B cell (primary cell): ENCODE data around the gene SLC38A10. TPM values are rescaled to one million over a fixed set of nuclear protein-coding genes. Genes with fewer than 3 reads are reported as not detected.
A peak's percentile ranks its signal among the peaks of the same experiment; 100 is the strongest.

Source experiments
- ATAC-seq: fragments of 200-7000 bp; cut with Tn5 transposase; one replicate; pipeline ENCODE4 v1.10.0; 2021; ENCODE audit warnings: low read depth, mild to moderate bottlenecking, moderate number of reproducible peaks, moderate library complexity
- CTCF ChIA-PET: fragments of 350-600 bp; sonication (Branson Sonifier 250); formaldehyde crosslinking; loops from one replicate; lab custom pipeline; 2021; ENCODE audit warnings: antibody characterized with exemption, inconsistent platforms; lab: Charles Lee
- POLR2A ChIA-PET: fragments of 350-600 bp; sonication (Branson Sonifier 250); formaldehyde crosslinking; loops from one replicate; lab custom pipeline; 2021; ENCODE audit warnings: antibody characterized with exemption; lab: Charles Lee
- DNase-seq: peaks from one replicate; pipeline ENCODE4 v3.0.0; 2013
- H2AFZ ChIP-seq: 2 replicates; pipeline ENCODE4 v1.6.1; 2012; ENCODE audit warnings: mild to moderate bottlenecking, low read depth, low read length; ENCODE audit not compliant: insufficient read depth, poor library complexity, severe bottlenecking
- H3K27ac ChIP-seq, 2 donors: 1 replicate in 1 of 2; 2 replicates in 1 of 2; pipeline ENCODE4 v1.5.1; 2012 to 2013; ENCODE audit warnings: low read length in 2 of 2, mild to moderate bottlenecking in 2 of 2, moderate library complexity in 1 of 2
- H3K27me3 ChIP-seq, 4 experiments: fragments of 200-600 bp in 1 of 4; sonication (generic) in 1 of 4; replicated peaks in 1 of 4; 1 replicate in 2 of 4; 2 replicates in 2 of 4; pipeline versions ENCODE4 v1.6.1 to v1.7.0; 2013 to 2016; ENCODE audit warnings: low read length in 3 of 4, mild to moderate bottlenecking in 2 of 4, mixed read lengths in 1 of 4, moderate library complexity in 1 of 4; ENCODE audit not compliant: insufficient read depth in 4 of 4, control insufficient read depth in 3 of 4; ENCODE audit errors: control extremely low read depth in 1 of 4
- H3K36me3 ChIP-seq, 2 experiments: replicated peaks in 1 of 2; 1 replicate in 1 of 2; 2 replicates in 1 of 2; pipeline versions ENCODE4 v1.6.1 to v1.7.1; 2013; ENCODE audit warnings: low read length in 1 of 2; ENCODE audit not compliant: insufficient read depth in 2 of 2, control insufficient read depth in 1 of 2; ENCODE audit errors: control extremely low read depth in 1 of 2, extremely low read depth in 1 of 2
- H3K4me1 ChIP-seq, 2 donors: fragments of 200-600 bp in 1 of 2; sonication (generic) in 1 of 2; 1 replicate in 1 of 2; 2 replicates in 1 of 2; pipeline versions ENCODE4 v1.5.1 to v1.6.1; 2013 to 2017; ENCODE audit warnings: low read length in 2 of 2; ENCODE audit not compliant: control insufficient read depth in 2 of 2, insufficient read depth in 2 of 2
- H3K4me2 ChIP-seq: replicated peaks from 2 replicates; pipeline ENCODE3; 2012; ENCODE audit warnings: mild to moderate bottlenecking, low read depth, low read length; ENCODE audit not compliant: poor library complexity, severe bottlenecking
- H3K4me3 ChIP-seq, 5 experiments: fragments of 200-600 bp in 1 of 5; sonication (generic) in 1 of 5; 1 replicate in 3 of 5; 2 replicates in 2 of 5; pipeline versions ENCODE4 v1.5.1 to v1.7.0; 2011 to 2016; ENCODE audit warnings: low read length in 4 of 5, mild to moderate bottlenecking in 4 of 5, low read depth in 2 of 5, control low read depth in 1 of 5, moderate library complexity in 1 of 5; ENCODE audit not compliant: insufficient read depth in 1 of 5; ENCODE audit errors: control extremely low read depth in 1 of 5, extremely low read depth in 1 of 5
- H3K79me2 ChIP-seq: fragments of 200-600 bp; sonication (generic); one replicate; pipeline ENCODE4 v1.6.0; 2016; ENCODE audit warnings: low read length; ENCODE audit not compliant: control insufficient read depth, insufficient read depth
- H3K9ac ChIP-seq: fragments of 200-600 bp; sonication (generic); 2 replicates; pipeline ENCODE4 v1.6.1; 2017; ENCODE audit warnings: mild to moderate bottlenecking, low read length, moderate library complexity
- H3K9me3 ChIP-seq, 3 donors: one replicate each; pipeline versions ENCODE4 v1.6.1 to v1.7.1; 2013; ENCODE audit warnings: low read length in 2 of 3; ENCODE audit not compliant: control insufficient read depth in 2 of 3, insufficient read depth in 1 of 3; ENCODE audit errors: control extremely low read depth in 1 of 3
- H4K20me1 ChIP-seq: 2 replicates; pipeline ENCODE4 v1.6.0; 2012; ENCODE audit warnings: mild to moderate bottlenecking, low read length; ENCODE audit not compliant: insufficient read depth, control insufficient read depth, poor library complexity, severe bottlenecking
- H3K27ac Mint-ChIP-seq: one replicate; pipeline ENCODE4 v1.8.0; 2021; ENCODE audit warnings: mixed read lengths
- H3K27me3 Mint-ChIP-seq: one replicate; pipeline ENCODE4 v1.8.0; 2021; ENCODE audit warnings: mixed read lengths
- H3K4me1 Mint-ChIP-seq: one replicate; pipeline ENCODE4 v1.8.0; 2021; ENCODE audit warnings: mixed read lengths
- H3K4me3 Mint-ChIP-seq: one replicate; pipeline ENCODE4 v1.8.0; 2021; ENCODE audit warnings: mixed read lengths
- H3K9me3 Mint-ChIP-seq: one replicate; pipeline ENCODE4 v1.8.0; 2022; ENCODE audit warnings: mixed read lengths; ENCODE audit not compliant: insufficient read depth
- EZH2 ChIP-seq: IDR thresholded peaks from 2 replicates; pipeline ENCODE4 v1.6.1; 2012; ENCODE audit warnings: borderline replicate concordance, low read depth, mild to moderate bottlenecking, moderate library complexity, low read length; ENCODE audit not compliant: insufficient read depth, poor library complexity, severe bottlenecking
- whole genome bisulfite sequencing: methylation state at CpG from one replicate; pipeline ENCODE4 v1.1.5; 2013; ENCODE audit warnings: missing lambda C conversion rate; ENCODE audit not compliant: insufficient coverage; 5-methylcytosine and 5-hydroxymethylcytosine counted together
- intact Hi-C: fragments of 100-400 bp; cut with micrococcal nuclease; formaldehyde crosslinking; loops from one replicate; pipeline ENCODE4 v1.10.0; 2022
- polyA plus RNA-seq: library from polyadenylated mRNA; depleted of rRNA; stranded (reverse); fragments of >200 nt; gene quantifications from 2 replicates; pipeline ENCODE4 v1.2.3, GENCODE V29; 2012
- total RNA-seq, 2 donors: library from RNA; stranded (reverse); fragments of 120-200 nt in 1 of 2; gene quantifications; 1 replicate in 1 of 2; 2 replicates in 1 of 2; pipeline versions ENCODE4 v1.2.3 to v1.2.4, GENCODE V29; 2013 to 2022
- TF ChIP-seq, protein P1 (sequence below): fragments of 200-600 bp; IDR thresholded peaks from one replicate; pipeline ENCODE4 v1.8.0; 2022; ENCODE audit warnings: antibody characterized with exemption, mild to moderate bottlenecking

Gene SLC38A10
- total and polyA plus RNA-seq, 2 donors (not counting 1 experiment from before 2014, with no cell fraction given), result 76.1 to 104 TPM

DNA sequence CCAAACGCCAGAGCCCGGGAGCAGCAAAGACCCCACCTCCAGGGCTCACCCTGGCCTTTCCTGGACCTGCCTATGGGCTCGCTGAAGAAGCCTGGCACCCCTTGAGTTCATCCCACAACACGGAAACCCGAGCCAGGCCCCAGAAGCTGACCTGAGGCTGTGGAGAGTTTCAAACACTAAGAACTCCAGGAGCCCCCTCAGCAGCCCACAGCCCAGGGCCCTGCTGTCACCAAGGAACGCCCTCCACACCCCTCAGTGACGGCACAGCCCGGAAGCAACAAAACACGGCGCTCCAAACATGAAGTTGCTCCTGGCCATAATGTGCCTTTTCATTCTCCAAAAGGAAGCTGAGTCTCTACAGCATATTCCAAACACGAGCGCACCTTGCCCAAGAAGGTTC, 9.2 kb downstream of the SLC38A10 start:
- Histone ChIP-seq H3K9ac (peak overlapping the region; percentile 70), H3K4me1 (peaks cover 16 to 23% of the 10 kb centered on the region in 2 donors), H3K27ac (peak overlapping the region; percentile 11 to 71), H4K20me1 (peaks cover 67% of the 10 kb centered on the region), H3K4me2 (peak overlapping the region; percentile 88), H3K9me3 (no peaks in the 10 kb centered on the region), H3K4me3 (peak overlapping the region; percentile 44 to 73 (median 68)), H2AFZ (peak overlapping the region; percentile 90), H3K36me3 (peaks cover 0 to 46% of the 10 kb centered on the region in 2 experiments), H3K27me3 (no peaks in the 10 kb centered on the region), H3K79me2 (peaks cover 95% of the 10 kb centered on the region)
- ATAC-seq (no peak), DNase-seq (no peak)
- Mint-ChIP-seq H3K9me3 (no peaks in the 10 kb centered on the region), H3K4me1 (peaks cover 32% of the 10 kb centered on the region), H3K27me3 (no peaks in the 10 kb centered on the region), H3K4me3 (peak overlapping the region; percentile 88), H3K27ac (peak overlapping the region; percentile 85)
- intact Hi-C loops, result no loop called here
- WGBS, result 55% methylated on average over 12 of the region's 12 CpGs
- POLR2A ChIA-PET, result no interaction called here
- CTCF ChIA-PET, result no interaction called here
- no peak for TF ChIP-seq EZH2
- TF ChIP-seq, protein P1, sequence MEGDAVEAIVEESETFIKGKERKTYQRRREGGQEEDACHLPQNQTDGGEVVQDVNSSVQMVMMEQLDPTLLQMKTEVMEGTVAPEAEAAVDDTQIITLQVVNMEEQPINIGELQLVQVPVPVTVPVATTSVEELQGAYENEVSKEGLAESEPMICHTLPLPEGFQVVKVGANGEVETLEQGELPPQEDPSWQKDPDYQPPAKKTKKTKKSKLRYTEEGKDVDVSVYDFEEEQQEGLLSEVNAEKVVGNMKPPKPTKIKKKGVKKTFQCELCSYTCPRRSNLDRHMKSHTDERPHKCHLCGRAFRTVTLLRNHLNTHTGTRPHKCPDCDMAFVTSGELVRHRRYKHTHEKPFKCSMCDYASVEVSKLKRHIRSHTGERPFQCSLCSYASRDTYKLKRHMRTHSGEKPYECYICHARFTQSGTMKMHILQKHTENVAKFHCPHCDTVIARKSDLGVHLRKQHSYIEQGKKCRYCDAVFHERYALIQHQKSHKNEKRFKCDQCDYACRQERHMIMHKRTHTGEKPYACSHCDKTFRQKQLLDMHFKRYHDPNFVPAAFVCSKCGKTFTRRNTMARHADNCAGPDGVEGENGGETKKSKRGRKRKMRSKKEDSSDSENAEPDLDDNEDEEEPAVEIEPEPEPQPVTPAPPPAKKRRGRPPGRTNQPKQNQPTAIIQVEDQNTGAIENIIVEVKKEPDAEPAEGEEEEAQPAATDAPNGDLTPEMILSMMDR, result no peak

DNA sequence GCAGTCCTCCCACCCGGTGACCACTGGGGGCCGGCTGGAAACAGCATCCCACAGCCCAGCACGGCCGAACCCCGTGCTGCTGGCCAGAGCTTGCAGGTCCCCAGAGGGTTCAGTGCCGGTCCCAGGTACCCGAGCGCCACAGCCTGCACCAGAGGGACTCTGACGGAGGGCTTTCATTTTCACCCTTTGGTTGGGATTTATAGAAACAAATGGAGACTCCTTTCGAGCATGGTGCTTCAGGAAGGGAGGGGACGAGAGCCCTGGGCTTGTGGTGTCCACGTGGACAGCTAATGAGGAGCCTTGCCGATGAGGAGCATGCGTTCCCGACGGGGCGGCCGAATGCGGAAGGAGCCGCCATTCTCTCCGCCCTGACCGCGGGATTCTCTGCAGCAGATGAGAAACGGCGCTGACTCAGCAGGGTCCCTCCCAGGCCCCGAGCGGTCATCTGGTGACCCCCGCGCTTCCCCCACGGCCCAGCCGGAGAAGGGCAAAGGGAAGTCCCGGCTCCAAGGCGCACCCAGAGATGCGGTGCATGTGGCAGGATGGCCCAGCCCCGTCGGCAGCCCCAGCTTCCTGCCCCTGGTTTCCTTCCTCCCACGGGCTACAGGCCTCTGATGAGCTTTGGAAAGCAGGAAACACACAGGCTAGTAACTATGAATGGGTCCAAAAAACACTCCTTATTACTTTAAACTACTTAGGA, 9.8 kb downstream of the SLC38A10 start:
- Histone ChIP-seq H3K9ac (peak overlapping the region; percentile 70), H3K4me2 (peak overlapping the region; percentile 88), H4K20me1 (peaks cover 65% of the 10 kb centered on the region), H3K9me3 (no peaks in the 10 kb centered on the region), H2AFZ (peak overlapping the region; percentile 90), H3K4me1 (peaks cover 16 to 23% of the 10 kb centered on the region in 2 donors), H3K27ac (peak overlapping the region; percentile 11 to 71), H3K36me3 (peaks cover 0 to 42% of the 10 kb centered on the region in 2 experiments), H3K79me2 (peaks cover 95% of the 10 kb centered on the region), H3K4me3 (peak overlapping the region; percentile 44 to 73 (median 68)), H3K27me3 (no peaks in the 10 kb centered on the region)
- H3K4me1 Mint-ChIP-seq, result peaks cover 31% of the 10 kb centered on the region
- peak overlapping the region; percentile 85 for H3K27ac Mint-ChIP-seq
- peak overlapping the region; percentile 88 for H3K4me3 Mint-ChIP-seq
- no peak for TF ChIP-seq EZH2
- TF ChIP-seq, protein P1, result no peak
- ATAC-seq, result peak; percentile 62
- 1% methylated on average over 37 of the region's 37 CpGs for WGBS
- ChIA-PET CTCF (no interaction called here), POLR2A (interaction anchor here (0.6 kb wide), 1 partner anchor 140 kb away, joined by 3 read pairs; no protein-coding TSS in a partner anchor)
- H3K27me3 Mint-ChIP-seq, result no peaks in the 10 kb centered on the region
- no peaks in the 10 kb centered on the region for H3K9me3 Mint-ChIP-seq
- DNase-seq, result peak; percentile 57
- intact Hi-C loops, result no loop called here
